Right renal pelvis (tissue), 4 donors: ENCODE data around the gene MAST2. TPM values are rescaled to one million over a fixed set of nuclear protein-coding genes. Genes with fewer than 3 reads are reported as not detected.

ENCODE experiments used
- DNase-seq, 4 donors: peaks; one replicate each; pipeline ENCODE4 v3.0.0-alpha.2; 2013; ENCODE audit warnings: low read depth in 4 of 4, low spot score in 3 of 4, missing footprints in 1 of 4
- polyA plus RNA-seq, 4 donors: library from polyadenylated mRNA; unstranded; fragments of 120-200 nt; gene quantifications; one replicate each; pipeline ENCODE4 v1.2.1, GENCODE V29; 2013; ENCODE audit not compliant: insufficient read length in 4 of 4

MAST2 gene
- polyA plus RNA-seq, 4 donors, result 31.6 to 31.9 (median 31.7) TPM

DNA sequence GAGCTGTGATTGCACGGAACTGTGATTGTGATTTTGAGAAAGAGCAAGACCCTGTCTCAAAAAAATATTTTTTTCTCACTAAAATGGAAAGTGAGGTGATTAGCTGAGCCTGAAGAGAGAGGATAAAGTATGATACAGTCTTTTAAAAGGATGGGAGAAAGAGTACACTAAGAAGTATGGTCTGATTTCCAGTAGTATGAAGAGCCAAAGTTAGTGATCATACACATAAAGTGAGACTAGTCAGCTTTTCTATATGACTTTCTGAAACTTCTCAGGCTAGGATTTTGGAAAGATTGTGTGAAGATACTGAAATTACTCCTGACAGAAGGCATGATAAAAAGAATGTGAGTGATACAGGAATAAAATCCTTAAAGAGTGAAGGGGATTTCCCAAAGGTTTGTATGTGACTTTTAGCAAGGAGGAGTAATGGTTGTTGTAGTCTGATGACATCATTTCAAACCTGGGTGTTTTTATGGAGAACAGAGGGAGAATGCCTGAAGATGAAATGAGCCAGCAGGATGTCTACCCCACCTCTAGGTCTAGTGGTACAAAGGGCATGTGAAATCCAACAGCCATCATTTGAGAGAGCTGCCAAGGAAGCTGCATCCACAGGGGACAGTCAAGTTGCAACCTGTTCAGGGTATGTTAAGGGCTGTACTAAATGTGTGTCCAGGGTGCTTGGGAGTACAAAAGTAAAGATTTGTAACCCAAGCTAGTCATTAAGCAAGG, 171.3 kb downstream of the MAST2 start:
- no peak for DNase-seq

DNA sequence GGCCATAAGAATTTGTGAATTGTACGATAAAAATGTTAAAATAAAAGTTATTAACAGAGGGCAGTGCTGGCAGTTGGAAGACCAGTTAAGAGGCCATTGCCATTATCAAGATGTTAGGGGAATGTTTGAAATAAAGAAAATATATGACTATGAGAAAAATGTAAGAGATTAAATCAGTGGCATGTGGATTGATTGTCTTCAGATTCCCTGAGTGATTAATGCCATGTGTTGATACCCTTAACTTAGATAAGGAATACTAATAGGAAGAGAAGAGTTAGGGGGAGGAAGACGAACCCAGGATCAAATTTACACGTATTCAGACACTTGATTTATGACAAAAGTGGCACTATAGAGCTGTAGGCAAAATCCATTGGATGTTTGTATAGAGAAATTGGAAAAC, 173.2 kb downstream of the MAST2 start:
- DNase-seq, result no peak

DNA sequence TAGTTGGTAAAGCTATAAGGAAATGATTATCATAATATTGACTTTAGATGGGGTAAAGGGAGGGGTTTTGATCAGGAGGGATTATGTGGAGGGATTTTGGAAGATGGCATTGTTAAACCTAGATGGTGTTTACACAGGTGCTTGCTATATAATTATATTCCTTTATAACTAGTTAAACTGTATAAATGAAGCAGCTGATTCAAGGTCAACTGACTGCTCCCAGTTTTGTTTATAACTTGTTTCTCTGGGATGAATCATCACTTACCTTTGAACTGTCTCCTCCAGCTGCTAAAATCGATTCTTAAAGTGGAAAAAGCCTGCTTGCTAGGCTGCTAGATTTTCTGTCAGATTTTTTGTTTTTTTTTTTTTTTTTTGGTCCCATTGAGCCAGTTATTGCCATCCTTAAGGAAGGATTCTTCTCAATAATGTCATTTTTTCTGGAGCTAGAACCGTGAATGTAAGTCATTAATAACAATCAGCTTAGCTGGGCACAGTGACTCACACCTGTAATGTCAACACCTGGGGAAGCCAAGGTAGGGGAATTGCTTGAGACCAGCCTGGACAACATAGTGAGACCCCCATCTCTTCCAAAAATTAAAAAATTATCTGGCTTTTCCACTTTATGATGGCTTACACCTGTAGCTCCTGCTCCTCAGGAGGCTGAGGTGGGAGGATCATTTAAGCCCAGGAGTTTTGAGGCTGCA, 175.8 kb downstream of the MAST2 start:
- no peak for DNase-seq

DNA sequence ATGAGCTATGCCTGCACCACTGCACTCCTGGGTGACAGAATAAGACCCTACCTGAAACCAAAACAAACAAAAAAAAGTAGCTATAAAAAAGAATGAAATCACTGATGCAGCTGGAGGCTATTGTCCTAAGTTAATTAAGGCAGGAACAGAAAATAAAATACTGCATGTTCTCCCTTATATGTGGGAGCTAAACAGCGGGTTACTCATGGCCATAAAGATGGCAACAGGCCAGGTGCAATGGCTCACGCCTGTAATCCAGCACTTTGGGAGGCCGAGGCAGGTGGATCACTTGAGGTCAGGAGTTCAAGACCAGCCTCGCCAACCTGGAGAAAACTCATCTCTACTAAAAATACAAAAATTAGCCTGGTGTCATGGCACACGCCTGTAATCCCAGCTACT, 176.4 kb downstream of the MAST2 start:
- DNase-seq, result no peak

DNA sequence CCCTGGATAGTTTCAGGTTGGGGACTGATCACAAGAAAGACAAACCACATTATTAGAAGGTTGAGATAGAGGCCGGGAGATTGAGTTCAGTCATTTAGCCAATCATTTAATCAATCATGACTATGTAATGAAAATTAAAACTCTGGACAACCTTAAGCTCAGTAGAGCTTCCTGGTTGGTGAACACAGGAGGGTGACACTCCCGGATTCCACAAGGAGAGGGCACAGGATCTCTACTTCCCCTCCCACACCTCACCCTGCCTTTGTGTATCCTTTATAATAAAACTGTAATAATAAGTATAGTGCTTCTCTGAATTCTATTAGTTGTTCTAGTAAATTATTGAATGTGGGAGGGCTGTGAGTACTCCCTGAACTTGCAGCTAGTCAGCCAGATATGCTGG, 178.9 kb downstream of the MAST2 start:
- no peak for DNase-seq

DNA sequence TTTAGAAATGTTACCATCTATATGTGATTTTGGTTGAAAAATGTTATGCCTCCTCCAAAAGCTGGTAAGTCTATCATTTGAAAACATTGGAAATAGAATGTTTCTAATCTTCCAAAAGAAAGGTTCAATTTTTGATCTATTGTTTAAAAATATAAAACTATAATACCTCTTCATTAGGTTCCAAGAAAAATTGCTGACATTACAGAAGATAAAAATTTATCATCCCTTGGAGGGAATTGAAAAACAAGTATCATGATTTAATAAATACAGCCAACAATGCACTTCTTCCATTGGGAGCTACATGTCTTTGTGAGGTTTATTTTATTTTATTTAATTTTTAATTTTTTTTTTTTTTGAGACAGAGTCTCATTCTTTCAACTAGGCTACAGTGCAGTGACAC, 180.6 kb downstream of the MAST2 start:
- DNase-seq, result no peak

DNA sequence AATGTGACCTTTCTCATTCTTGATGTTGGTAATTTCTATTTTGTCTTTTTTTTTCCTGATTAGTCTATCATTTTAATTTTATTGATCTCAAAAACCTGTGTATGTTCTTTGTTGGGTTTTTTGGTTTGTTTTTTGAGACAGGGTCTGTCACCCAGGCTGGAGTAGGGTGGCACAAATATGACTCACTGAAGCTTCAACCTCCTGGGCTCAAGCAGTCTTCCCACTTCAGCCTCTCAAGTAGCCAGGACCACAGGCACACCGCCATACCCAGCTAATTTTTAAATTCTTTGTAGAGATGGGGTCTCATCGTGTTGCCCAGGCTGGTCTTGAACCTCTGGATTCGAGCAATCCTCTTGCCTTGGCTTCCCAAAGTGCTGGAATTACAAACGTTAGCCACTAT, 183.8 kb downstream of the MAST2 start:
- DNase-seq, result no peak

DNA sequence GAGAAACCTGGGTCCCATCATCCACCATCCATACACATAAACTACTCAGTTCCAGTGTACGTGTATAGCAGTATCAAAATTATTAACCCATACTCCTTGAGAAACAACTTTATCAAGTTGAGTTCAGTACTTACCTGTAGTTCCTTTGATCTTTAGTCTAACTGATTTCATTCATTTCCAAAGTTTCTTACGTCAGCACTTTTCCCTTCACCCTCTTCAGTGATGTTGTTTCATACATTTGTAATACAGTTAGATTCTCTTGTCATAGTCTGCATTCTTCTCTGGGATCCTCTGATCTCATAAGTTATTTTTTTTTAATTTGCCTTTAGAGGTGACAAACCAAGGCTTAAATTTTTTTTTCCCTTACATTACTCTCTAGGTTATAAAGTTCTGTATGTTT, 185.8 kb downstream of the MAST2 start:
- no peak for DNase-seq

DNA sequence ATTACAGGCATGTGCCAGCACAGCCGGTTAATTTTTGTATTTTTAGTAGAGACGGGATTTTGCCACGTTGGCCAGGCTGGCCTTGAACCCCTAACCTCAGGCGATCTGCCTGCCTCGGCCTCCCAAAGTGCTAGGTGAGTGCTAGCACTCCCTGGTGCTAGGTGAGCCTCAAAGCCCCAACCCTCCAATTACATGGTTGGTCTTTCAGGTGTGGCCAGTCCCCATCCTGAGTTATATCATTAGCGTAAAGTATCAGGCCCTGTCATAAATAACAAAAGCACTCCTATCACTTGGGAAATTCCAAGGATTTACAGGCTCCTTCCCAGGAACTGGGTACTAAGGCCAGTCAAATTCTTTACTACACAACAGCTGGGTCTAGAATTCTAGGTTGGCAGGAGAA, 191.0 kb downstream of the MAST2 start:
- no peak for DNase-seq

DNA sequence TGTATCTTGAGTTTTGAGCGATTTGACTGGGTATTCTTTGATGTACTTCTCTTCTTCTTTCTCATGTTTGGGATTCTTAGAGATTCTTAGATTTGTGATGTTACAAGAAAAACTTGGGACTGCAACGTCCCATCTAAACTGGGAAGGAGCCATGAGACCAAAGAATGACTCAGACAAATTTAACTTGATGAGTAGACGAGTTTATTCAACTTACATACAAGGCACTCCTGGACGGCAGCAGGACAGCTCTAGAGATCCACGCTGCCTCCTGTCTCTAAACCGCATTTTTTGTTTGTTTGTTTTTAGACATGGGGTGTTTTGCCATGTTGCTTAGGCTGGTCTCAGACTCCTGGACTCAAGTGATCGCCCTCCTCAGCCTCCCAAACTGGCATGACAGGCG, 191.9 kb downstream of the MAST2 start:
- DNase-seq, result no peak

DNA sequence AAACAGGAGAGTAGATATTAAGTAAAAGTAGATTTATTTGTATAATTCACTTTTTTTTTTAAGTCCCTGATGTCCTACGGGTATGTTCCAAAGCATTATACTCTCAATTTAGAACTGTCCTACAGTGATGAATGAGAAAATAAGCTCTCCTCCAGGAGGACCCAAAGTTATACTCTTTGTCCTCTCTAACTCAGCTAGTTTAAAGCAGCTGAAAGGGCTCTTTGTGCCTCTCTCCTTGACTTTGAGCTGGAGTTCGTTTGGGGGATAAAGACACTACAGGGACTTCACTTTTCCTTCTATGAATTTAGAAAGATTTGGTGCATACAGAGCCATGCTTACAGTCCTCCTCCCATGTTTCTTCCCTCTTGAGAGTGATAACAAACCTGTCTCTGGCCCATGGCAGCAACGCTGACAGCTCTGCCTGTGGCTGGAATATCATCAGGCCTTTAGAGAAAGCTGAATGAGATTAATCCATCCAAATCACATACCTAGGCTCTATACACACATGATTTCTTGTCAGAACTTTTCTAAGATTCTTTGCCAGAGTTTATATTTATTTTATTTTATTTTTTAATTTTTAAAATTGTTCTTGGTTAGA, 194.7 kb downstream of the MAST2 start:
- no peak for DNase-seq

DNA sequence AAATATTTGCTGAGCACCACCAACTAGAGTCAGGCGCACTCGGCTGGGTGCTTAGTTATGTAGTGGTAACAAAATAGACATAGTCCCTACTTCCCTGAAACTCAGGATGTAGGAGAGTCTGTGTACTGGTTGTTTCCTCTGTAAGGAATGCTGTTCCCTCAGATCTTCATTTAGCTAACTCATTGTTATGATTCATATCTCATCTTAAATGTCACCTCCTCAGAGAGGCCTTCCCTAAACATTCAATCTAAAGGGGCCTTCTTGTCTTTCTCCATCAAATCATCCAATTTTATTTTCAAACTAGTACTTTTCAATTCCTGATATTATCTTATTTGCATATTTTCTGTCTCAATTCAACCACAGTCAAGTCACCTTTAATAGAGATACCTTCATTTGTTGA, 196.1 kb downstream of the MAST2 start:
- no peak for DNase-seq

DNA sequence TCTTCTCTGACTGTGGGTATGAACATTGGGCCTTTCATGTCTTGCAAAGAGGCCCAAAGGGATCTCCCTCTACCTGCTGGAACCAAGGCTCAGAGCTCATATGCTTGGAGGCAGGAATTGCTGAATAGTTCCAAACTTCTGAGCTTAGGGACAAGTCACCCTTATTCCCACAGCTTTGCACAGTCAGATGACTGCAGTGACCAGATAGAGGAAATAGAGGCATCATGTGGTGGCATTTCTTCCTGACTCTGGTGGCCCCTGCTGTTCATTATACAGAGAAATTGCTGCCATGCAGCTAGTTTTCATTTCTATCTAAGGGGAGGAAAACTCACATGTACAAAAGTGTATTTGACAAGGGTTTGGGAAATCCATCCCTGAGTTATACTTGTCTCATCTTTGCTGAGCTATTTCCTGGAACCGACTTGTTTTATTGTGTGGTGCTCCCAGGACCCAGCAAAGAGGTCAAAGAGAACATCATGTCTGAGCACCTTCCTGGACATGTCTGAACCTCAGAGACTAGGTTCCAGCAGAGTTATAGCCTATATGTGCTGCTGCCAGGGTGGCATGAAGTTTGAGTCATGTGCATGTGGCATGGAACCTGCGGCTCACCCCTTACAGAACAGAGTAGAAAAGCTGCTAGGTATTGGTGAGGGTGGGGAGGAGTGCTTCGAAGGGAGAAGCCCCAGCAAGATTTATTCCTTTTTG, 197.8 kb downstream of the MAST2 start:
- DNase-seq, result no peak

DNA sequence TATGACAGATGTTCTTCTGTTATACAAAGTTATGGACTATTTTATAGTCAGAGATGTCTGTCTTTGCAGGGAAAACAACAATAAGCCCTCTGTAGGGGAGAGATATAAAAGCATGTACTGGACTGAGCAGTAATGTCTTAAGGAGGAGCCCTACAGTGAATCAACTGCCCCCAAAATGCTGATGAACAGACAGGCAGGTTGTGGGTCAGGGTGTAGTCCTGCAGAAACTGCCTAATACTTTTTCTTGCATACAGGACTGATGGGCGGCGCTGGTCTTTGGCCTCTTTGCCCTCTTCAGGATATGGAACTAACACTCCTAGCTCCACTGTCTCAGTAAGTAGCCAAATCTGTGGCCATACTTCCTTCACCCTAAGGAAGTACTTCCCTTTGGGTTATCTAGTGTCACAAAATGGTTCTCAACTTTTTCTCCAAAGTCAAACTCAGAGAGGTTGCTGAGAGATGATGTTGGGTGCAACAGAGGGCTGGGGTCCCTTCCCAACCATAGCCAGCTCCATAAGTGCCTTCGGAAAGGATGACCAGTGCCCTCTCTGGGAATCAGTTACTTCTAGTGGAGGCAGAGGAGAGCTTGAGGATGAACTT, 199.2 kb downstream of the MAST2 start:
- no peak for DNase-seq

DNA sequence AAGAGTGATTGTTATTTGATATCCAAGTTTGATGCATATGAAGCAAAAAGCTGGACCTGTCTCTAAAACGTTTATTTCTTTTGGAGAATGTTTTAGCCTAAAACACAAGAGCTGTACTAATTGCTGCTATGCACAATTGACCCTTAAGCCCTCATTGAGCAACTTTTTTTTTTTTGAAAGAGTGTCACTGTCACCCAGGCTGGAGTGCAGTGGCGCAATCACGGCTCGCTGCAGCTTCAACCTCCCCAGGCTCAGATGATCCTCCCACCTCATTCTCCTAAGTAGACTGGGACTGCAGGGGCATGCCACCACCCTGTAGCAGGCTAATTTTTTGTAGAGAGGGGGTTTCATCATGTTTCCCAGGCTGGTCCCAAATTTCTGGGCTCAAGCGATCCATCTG, 199.9 kb downstream of the MAST2 start:
- DNase-seq, result no peak

DNA sequence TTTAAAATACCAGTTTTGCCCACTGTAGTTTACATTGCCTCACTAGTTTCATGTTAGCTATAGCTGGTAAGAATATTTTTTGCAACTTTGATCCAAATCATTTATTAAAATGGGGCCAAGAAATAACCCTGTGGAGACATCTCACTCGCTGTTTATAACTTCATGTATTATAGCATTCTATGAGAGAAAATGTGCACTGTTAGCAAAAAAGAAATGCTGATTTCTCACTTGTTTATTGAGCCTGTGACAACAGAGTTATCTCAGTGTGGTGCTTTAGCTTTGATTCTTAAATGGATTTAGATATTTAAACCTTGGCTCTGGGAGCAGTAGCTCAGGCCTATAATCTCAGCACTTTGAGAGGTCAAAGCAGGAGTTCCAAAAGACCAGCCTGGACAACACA, 201.1 kb downstream of the MAST2 start:
- DNase-seq, result no peak

DNA sequence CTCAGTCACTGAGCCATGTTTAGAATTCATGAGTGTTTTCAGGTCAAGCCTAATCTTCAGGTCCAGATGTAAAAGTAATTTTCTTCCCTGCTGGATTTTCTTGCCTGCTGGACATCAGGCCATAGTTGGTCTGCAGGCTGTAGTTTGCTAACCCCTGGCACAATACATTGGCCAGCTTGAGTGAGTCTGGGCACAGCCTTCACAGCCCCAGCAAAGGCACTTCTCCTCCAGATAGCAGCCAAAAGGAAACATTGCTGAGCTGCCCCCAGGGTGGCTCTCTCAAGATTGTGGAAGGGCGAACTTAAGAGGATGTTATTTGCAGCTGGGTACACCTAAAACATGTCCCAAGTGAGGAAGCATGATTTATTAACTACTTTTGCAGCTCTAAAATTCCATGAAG, 202.2 kb downstream of the MAST2 start:
- DNase-seq, result no peak

DNA sequence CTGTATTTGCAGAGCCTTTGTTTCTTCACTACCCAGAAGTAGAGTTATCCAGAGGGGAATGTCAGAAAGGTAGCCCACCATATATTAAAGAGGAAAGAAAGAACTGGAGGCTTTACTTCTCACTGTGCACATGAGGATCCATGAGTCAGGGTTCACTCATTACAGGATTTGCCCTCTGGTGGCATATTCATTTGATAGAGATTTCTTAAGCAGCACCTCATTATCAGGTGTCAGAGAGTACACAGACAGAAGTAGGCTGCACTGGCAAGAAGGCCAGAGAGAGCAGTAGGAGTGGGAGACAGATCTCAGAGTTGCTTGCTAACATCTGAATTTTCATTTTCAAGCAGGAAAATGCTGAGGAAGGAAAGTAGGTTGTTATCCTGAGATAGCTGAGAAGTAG, 205.2 kb downstream of the MAST2 start:
- no peak for DNase-seq

DNA sequence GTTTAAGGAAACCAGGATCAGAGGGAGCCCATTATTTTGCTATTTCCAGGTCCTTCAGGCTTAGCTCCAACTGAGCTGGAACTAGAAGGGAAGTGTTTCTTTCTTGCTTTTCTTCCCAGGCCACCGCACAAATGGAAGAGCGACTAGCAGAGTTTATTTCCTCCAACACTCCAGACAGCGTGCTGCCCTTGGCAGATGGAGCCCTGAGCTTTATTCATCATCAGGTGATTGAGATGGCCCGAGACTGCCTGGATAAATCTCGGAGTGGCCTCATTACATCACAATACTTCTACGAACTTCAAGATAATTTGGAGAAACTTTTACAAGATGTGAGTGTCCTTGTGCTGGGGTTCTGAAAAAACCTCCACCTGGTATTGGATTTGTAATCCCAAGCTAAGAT, 207.2 kb downstream of the MAST2 start:
- DNase-seq, result no peak

DNA sequence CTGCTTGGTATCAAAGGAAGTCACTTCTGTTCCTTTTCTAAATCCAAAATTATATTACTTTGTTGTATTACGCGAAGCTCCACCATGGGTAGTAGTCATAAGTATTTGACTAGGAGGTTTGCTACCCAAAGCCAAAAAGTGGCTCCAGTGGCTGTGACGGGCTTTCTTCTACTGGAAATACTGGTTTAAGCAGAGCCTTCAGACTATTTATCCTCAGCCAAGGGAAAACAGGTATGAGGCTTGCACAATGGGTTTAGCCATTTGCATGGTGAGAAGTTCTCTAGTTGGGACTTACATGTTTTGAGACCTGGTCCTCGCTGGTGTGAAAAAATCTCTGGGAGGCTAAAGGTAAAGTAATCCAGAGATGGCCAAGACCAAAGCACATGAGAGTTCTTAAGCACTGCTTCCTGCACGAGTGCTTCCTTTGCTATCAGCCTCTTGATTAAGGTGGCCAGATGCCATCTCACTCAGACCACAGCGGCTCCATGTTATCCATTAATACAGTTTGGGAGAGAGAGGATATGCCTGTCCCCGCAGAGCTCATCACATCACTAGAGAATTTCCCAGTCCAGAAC, 207.8 kb downstream of the MAST2 start:
- no peak for DNase-seq

DNA sequence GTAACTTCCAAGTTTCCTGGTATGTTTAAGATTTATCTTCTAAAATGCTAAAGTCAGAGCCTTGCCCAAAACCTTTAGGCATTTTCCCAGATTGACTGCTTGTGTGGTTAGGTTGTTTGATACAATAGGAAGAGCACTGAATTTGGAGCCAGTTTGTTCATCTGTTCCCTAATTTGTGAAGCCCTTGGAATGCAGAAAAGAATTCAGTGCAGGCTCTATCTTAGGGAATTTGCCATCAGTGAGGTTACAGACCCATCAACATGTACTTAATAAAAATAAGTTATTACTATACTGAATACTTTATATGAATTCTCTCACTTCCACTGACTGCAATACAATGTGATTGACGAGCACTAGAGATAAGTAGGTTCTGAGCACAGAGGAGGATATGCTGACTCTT, 208.8 kb downstream of the MAST2 start:
- no peak for DNase-seq
